ENCODE results near the gene IPO4. TPM values are rescaled to one million over a fixed set of nuclear protein-coding genes. Genes with fewer than 3 reads are reported as not detected.

IPO4 gene
- total and polyA plus RNA-seq, 2 of the 13 experiments (the other 11 are each of a cell fraction or from before 2014, with no cell fraction given): 39.0 to 179 TPM

DNA sequence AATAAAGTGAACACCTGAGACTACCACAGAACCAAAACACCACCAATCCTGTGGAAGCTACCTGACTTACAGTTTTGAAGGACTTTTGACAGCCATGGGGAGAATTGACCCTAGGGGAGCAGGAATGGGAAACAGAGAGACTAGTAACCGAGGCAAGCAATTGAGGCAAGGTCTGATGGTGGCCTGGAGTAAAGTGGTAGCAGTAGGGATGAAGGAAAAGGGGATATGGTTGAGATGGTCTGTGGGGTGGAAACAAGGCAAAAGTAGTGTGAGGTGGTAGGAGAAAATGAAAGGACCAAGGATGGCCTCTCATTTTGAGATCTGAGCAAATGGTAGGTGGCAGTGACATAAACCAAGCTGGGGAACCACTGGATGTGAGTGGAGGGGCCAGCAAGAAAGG is 31.8 kb downstream of the IPO4 start:
- TF ChIP-seq NONO (IDR thresholded peaks at IDR 0.05): 0 out of 2 replicates have a peak, but pooled peaks have one; percentile 29
- no peak for TF ChIP-seq NONO (CRISPR knock-in tag; conservative IDR thresholded peaks at IDR 0.05)
- 0 out of 2 replicates have a peak, but pooled peaks have one; percentile 40 for TF ChIP-seq PLRG1 (conservative IDR thresholded peaks at IDR 0.05)
- 0 out of 2 replicates have a peak, but pooled peaks have one; percentile 33 for TF ChIP-seq MZF1 (CRISPR knock-in tag; IDR thresholded peaks at IDR 0.05; ENCODE audit: borderline replicate concordance)
- TF ChIP-seq SOX6 (IDR thresholded peaks at IDR 0.05): peak; percentile 76; the same call in 1 of the 2 replicates
- TF ChIP-seq SOX6 (CRISPR knock-in tag; IDR thresholded peaks at IDR 0.05): no peak
- no peak for TF ChIP-seq ZNF569 (CRISPR knock-in tag; IDR thresholded peaks at IDR 0.05; ENCODE audit: borderline replicate concordance)
- no peak for TF ChIP-seq ARID2 (CRISPR knock-in tag; IDR thresholded peaks at IDR 0.05; ENCODE audit: borderline replicate concordance)
- TF ChIP-seq ZNF605 (CRISPR knock-in tag; IDR thresholded peaks at IDR 0.05): 0 out of 2 replicates have a peak, but pooled peaks have one; percentile 21
- no peak for TF ChIP-seq ARHGAP35 (CRISPR knock-in tag; IDR thresholded peaks at IDR 0.05; ENCODE audit: borderline replicate concordance)
- no peak for TF ChIP-seq ZNF629 (CRISPR knock-in tag; conservative IDR thresholded peaks at IDR 0.05)
- no peak for TF ChIP-seq NFYC (CRISPR knock-in tag; IDR thresholded peaks at IDR 0.05)
- peak; percentile 62; the same call in 1 of the 2 replicates for TF ChIP-seq IKZF1 (IDR thresholded peaks at IDR 0.05)
- TF ChIP-seq NFRKB (IDR thresholded peaks at IDR 0.05): 0 out of 2 replicates have a peak, but pooled peaks have one; percentile 29
- TF ChIP-seq POLR2AphosphoS5 (IDR thresholded peaks at IDR 0.05; ENCODE audit: low read depth, low read length): 0 out of 2 replicates have a peak, but pooled peaks have one; percentile 27
- TF ChIP-seq FOXA1 (IDR thresholded peaks at IDR 0.05): 0 out of 2 replicates have a peak, but pooled peaks have one; percentile 33
- TF ChIP-seq FOXA1 (CRISPR knock-in tag; IDR thresholded peaks at IDR 0.05): no peak
- TF ChIP-seq PHB2 (IDR thresholded peaks at IDR 0.05; ENCODE audit: partially characterized antibody): peak; percentile 56
- TF ChIP-seq HDAC1 (CRISPR knock-in tag; IDR thresholded peaks at IDR 0.05): no peak
- no peak for ATAC-seq
- WGBS (ENCODE audit: low lambda C conversion rate): 97% methylated on average over 1 of the region's 1 CpG

More for the DNA sequence above, 31.8 kb downstream of the IPO4 start:
- H3K9ac ChIP-seq (ENCODE audit: insufficient read depth, low read depth, low read length): no peak overlapping the region
- H3K9me3 ChIP-seq (ENCODE audit: low read length): no peaks in the 10 kb centered on the region
- ChIA-PET POLR2A (interaction anchor here (0.6 to 11.8 kb wide), 4 partner anchors 8 to 86 kb away, joined by 5 to 233 read pairs (median 108); partner anchors contain the start of genes DCAF11, EMC9, NRL and PSME1), CTCF (ENCODE audit: low intra/inter-chr PET ratio, low total read pairs) (no interaction called here)
- H3K36me3 ChIP-seq (replicated peaks in 1 of 2; ENCODE audit: control insufficient read depth in 1 of 2, insufficient read depth in 2 of 2, low read length in 2 of 2): peaks cover 49 to 61% of the 10 kb centered on the region in 2 experiments
- no peaks in the 10 kb centered on the region; the same call in 1 of the 2 replicates for H4K20me1 ChIP-seq (ENCODE audit: insufficient read depth, low read length)
- intact Hi-C loops (cut with micrococcal nuclease; ENCODE audit: unreplicated experiment): no loop called here
- DNase-seq (ENCODE audit: low spot score) (no peak), FAIRE-seq (no peak)
- BruUV-seq (replicated peaks): no TSS peak
- H3K79me2 ChIP-seq (ENCODE audit: insufficient read depth, low read length): peaks cover 1% of the 10 kb centered on the region
- H3K4me1 ChIP-seq (ENCODE audit: insufficient read depth, low read length): peaks cover 21% of the 10 kb centered on the region
- no peak overlapping the region for H3K4me2 ChIP-seq (ENCODE audit: low read depth, low read length)
- H3K27ac ChIP-seq (ENCODE audit: extremely low read length, insufficient read depth, low read length): no peak overlapping the region
- H2AFZ ChIP-seq (ENCODE audit: low read length): no peak overlapping the region
- no peaks in the 10 kb centered on the region; a peak in 1 of 5 replicates for H3K27me3 ChIP-seq (ENCODE audit: control insufficient read depth in 1 of 2, insufficient read depth in 2 of 2, low read length in 2 of 2)
- in situ Hi-C loops (cut with HindIII; ENCODE audit: extremely low pct_ligation_motif_present, low pct_unique_long_range_greater_than_20kb): no loop called here
- no peak overlapping the region for H3K4me3 ChIP-seq (replicated peaks in 1 of 3; ENCODE audit: insufficient read depth in 1 of 3, low read depth in 2 of 3, low read length in 3 of 3)

All from HepG2 (cell line).